DMS53 treated with DMSO at 0.1 percent for 48 hours (cell line): ENCODE results near the gene RBM15.
A peak's percentile ranks its signal among the peaks of the same experiment; 100 is the strongest.

Experiments used
- DNase-seq: peaks from one replicate; lab custom pipeline; 2025; ENCODE audit not compliant: unreplicated experiment; lab: John Stamatoyannopoulos, UW

The RBM15 gene

GRCh38 chr1:110347182-110347893 lies 8.2 kb downstream of the RBM15 start:
- DNase-seq: no peak

GRCh38 chr1:110348050-110348449 lies 8.9 kb downstream of the RBM15 start:
- no peak for DNase-seq

GRCh38 chr1:110348771-110349170 lies 9.6 kb downstream of the RBM15 start:
- no peak for DNase-seq

GRCh38 chr1:110350360-110350759 lies 11.2 kb downstream of the RBM15 start:
- no peak for DNase-seq

GRCh38 chr1:110355321-110355720 lies 16.1 kb downstream of the RBM15 start:
- no peak for DNase-seq

- peak; percentile 89 for DNase-seq
These were observed 17.2 kb downstream of the RBM15 start for GRCh38 chr1:110356379-110356778.

GRCh38 chr1:110360431-110360830 lies 21.3 kb downstream of the RBM15 start:
- DNase-seq: no peak

GRCh38 chr1:110361856-110362255 lies 22.7 kb downstream of the RBM15 start:
- no peak for DNase-seq

GRCh38 chr1:110364221-110364620 lies 25.0 kb downstream of the RBM15 start:
- no peak for DNase-seq

- no peak for DNase-seq
These were observed 31.6 kb downstream of the RBM15 start for GRCh38 chr1:110370827-110371226.

GRCh38 chr1:110375490-110375889 lies 36.3 kb downstream of the RBM15 start:
- DNase-seq: no peak

GRCh38 chr1:110380672-110381283 lies 41.6 kb downstream of the RBM15 start:
- DNase-seq: no peak

- no peak for DNase-seq
These were observed 44.2 kb downstream of the RBM15 start for GRCh38 chr1:110383251-110383990.

- DNase-seq: no peak
These were observed 45.6 kb downstream of the RBM15 start for GRCh38 chr1:110384581-110385321.

- no peak for DNase-seq
These were observed 46.2 kb downstream of the RBM15 start for GRCh38 chr1:110385369-110385768.

GRCh38 chr1:110387048-110387754 lies 48.0 kb downstream of the RBM15 start:
- DNase-seq: no peak

GRCh38 chr1:110390096-110390495 lies 50.9 kb downstream of the RBM15 start:
- no peak for DNase-seq

GRCh38 chr1:110390692-110391245 lies 51.6 kb downstream of the RBM15 start, which contains the start of gene SLC16A4:
Gene SLC16A4, minus strand, starts transcription at chr1:110391026. Its CDS starts 1,703 bp downstream, at chr1:110389323.
- DNase-seq: no peak

- no peak for DNase-seq
These were observed 54.1 kb downstream of the RBM15 start for GRCh38 chr1:110393286-110393685.
